GM13976 (cell line): ENCODE data around the gene HACD3.
"Not testable (repeated sequence)": the region's sequence is repeated elsewhere in the genome, so short reads cannot be mapped to it uniquely, and the experiment has no call there.

Experiments
- DNase-seq: peaks from one replicate; pipeline ENCODE4 v3.0.0; 2012; ENCODE audit warnings: low spot score
- in situ Hi-C: fragments of 300-500 bp; cut with MboI; formaldehyde crosslinking; loops from one replicate; pipeline ENCODE4 v1.12.0; 2022; ENCODE audit warnings: low sequenced_read_pairs, mixed read lengths, inconsistent platforms; ENCODE audit not compliant: unreplicated experiment
- TF ChIP-seq, protein P1 (sequence below): IDR thresholded peaks from 2 replicates; pipeline ENCODE4 v1.5.1; 2012; ENCODE audit warnings: borderline replicate concordance, mild to moderate bottlenecking; ENCODE audit not compliant: insufficient read depth; ENCODE audit errors: extremely low read depth, missing control alignments, control extremely low read depth

The HACD3 gene

DNA sequence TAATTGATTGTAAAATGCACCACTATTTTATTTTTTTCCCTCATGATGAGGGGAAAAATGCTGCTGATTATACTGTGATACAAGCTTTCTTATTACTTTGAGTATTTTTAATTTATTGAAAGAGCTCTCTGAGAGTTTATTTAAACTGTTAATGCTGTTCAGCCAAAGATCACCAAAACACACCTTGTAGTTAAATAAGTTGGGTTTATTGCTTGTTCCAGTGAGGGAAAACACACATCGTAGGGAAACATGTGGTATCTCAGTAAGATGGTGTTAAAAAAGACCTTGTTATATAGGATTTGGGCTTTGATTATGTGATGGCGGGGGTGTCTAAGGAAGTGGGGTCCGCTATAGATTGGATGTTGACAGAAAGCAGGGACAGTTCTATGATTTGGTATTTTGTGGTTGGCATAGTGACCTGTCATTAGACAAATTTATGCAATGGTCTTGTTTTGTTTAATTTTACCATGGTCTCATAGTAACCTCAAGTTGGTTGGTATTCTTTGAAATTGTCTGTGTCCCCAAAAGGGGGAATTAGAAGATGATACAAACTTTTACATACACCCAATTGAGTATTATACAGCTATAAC is 11.1 kb downstream of the HACD3 start:
- TF ChIP-seq, protein P1, sequence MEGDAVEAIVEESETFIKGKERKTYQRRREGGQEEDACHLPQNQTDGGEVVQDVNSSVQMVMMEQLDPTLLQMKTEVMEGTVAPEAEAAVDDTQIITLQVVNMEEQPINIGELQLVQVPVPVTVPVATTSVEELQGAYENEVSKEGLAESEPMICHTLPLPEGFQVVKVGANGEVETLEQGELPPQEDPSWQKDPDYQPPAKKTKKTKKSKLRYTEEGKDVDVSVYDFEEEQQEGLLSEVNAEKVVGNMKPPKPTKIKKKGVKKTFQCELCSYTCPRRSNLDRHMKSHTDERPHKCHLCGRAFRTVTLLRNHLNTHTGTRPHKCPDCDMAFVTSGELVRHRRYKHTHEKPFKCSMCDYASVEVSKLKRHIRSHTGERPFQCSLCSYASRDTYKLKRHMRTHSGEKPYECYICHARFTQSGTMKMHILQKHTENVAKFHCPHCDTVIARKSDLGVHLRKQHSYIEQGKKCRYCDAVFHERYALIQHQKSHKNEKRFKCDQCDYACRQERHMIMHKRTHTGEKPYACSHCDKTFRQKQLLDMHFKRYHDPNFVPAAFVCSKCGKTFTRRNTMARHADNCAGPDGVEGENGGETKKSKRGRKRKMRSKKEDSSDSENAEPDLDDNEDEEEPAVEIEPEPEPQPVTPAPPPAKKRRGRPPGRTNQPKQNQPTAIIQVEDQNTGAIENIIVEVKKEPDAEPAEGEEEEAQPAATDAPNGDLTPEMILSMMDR = no peak
- DNase-seq = no peak
- in situ Hi-C loops = no loop called here

DNA sequence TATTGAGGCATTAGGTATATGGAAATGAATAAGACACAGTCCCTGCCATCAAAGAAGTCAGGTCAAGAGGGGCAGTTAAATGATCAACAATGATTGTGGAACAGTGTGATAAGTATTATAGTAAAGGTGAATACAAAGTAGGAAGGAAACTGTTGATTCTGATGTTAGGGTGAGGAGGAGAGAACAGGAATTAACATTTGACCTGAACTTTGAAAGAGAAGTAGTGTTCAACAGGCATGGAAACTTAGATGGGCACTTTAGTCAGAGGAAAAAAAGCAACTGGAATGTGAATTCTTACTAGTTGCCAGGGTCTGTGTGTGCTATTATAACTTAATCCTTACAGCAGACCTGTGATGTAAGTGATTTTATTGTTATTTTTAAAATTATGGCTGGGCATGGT is 17.6 kb downstream of the HACD3 start:
- in situ Hi-C loops = no loop called here
- TF ChIP-seq, protein P1 = no peak
- no peak for DNase-seq

DNA sequence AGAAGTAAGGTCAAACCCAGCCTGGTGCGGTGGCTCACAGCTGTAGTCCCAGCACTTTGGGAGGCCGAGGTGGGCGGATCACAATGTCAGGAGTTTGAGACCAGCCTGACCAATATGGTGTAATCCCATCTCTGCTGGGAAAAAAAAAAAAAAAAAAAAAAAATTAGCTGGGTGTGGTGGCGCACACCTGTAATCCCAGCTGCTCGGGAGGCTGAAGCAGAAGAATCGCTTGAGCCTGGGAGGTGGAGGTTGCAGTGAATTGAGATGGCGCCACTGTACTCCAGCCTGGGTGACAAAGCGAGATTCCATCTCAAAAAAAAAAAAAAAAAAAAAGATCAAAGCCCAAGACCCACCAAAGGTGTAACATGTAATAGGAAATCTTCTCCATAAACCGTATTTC is 19.0 kb downstream of the HACD3 start:
- in situ Hi-C loops, DNase-seq: not testable (repeated sequence)

DNA sequence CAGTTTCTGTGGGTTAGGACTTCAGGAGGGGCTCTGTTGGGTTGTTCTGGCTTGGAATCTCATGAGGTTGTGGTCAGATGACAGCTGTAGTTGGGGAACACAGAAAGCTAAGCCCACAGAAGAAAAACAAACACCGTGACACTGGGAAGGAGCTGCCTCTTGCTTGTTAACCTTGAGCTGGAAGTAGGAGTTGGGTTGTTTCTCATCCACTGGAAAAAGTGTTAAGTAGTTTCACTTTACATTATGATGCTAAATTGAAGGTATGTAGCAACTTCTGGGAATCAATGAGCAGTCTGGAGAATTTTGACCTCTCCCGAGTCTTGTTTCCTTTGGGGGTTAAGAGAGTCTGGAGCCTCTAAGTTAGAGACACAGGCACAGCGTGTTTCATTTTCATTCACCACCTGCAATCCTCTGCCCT is 20.4 kb downstream of the HACD3 start:
- no peak for DNase-seq
- TF ChIP-seq, protein P1 = no peak
- in situ Hi-C loops = no loop called here

DNA sequence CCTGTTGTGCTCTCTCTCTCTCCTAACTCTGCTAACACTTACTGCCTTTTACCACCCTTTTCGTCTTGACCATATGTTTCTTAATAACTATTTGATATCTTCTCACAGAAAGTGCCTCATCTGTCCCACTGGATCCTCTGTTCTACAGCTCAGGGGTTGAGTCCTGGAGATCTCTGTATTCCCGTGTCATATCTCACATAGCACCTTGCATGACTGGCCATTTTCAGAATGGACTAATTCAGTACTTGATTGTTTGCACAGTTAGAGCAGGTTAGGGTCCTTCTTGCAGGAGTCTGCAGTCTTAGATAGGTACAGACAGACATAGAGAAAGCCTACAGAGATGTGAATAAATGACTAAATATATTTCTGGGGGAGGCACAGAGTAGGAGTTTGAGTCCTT is 20.9 kb downstream of the HACD3 start:
- in situ Hi-C loops = no loop called here
- TF ChIP-seq, protein P1 = no peak
- DNase-seq = no peak

DNA sequence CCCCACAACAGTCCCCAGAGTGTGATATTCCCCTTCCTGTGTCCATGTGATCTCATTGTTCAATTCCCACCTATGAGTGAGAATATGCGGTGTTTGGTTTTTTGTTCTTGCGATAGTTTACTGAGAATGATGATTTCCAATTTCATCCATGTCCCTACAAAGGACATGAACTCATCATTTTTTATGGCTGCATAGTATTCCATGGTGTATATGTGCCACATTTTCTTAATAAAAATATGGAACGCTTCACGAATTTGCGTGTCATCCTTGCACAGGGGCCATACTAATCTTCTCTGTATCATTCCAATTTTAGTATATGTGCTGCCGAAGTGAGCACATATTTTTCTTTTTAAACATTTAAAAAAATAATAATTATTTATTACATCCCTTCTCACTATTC is 22.6 kb downstream of the HACD3 start:
- in situ Hi-C loops, DNase-seq: not testable (repeated sequence)

DNA sequence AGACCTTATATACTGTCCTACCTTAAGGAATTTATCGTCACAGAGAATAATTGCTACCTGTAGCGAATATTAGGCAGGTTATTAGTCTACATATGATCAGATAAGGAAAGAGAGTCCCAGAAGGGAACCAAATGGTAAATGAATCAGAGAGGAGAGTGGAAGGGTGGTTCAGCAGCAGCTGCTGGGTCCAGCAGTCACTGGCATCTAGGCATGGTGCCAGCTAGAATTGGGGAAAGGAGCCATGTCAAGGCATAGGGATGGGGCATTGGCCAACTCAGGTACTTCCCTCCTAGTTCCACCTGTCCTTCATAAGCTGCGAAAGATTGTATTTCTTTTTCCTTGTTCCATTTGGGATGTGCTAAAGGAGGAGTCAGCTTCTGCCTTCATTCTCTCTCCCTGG is 23.4 kb downstream of the HACD3 start:
- TF ChIP-seq, protein P1 = no peak
- DNase-seq = no peak
- in situ Hi-C loops = no loop called here

DNA sequence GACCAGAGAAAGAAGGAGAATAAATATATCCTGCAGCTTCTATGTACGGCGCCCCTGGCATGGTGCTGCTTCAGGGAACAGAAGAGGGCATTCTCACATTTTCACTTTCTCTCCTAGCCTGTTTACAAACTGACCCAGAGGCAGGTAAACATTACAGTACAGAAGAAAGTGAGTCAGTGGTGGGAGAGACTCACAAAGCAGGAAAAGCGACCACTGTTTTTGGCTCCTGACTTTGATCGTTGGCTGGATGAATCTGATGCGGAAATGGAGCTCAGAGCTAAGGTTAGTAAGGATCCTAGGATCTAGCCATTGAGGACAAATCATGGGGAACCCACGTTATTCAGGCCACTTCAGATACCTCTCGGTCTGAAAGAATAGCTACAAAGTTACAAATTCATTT is 26.4 kb downstream of the HACD3 start:
- in situ Hi-C loops = no loop called here
- TF ChIP-seq, protein P1 = no peak
- DNase-seq = no peak
